ENCODE data around the gene CRTAC1.
A peak's percentile ranks its signal among the peaks of the same experiment; 100 is the strongest.

CRTAC1 gene

DNA sequence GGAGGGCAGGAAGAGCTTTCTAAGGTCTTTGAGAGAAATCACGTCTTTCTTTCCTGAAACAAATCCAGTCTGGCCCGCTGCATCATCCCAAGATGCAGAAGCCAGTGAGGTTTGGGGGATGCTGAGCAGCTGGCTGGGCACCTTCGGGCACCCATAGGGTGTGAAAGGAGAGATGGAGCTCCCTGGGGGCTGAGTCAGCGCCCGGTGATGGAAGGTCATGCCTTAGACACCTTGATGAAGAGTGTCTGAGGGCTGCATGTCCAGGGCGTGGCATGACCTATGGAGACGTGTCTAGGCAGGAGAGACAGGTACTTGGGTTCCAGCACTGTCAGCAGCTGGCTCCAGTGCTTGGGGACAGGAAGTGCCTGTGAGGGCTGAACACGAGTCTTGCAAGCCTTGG is 92.5 kb downstream of the CRTAC1 start:
- Histone ChIP-seq H3K9me3 (replicated peaks in 1 of 2; ENCODE audit: control insufficient read depth in 2 of 2, insufficient read depth in 1 of 2, low read depth in 1 of 2, low read length in 2 of 2) (no peaks in the 10 kb centered on the region), H3K14ac (ENCODE audit: low read length) (no peak overlapping the region), H3K18ac (ENCODE audit: low read length) (peak overlapping the region; percentile 60), H3K4me2 (ENCODE audit: insufficient read depth, low read length, poor library complexity, severe bottlenecking) (no peak overlapping the region), H4K8ac (ENCODE audit: low read depth, low read length) (no peak overlapping the region), H3K4ac (ENCODE audit: low read length) (no peak overlapping the region), H3K27me3 (ENCODE audit: control insufficient read depth in 3 of 3, insufficient read depth in 3 of 3, low read depth in 1 of 3, low read length in 3 of 3) (no peaks in the 10 kb centered on the region), H2BK15ac (ENCODE audit: low read length) (no peak overlapping the region), H2BK12ac (ENCODE audit: low read length) (no peak overlapping the region), H2AK5ac (ENCODE audit: low read depth, low read length) (no peak overlapping the region), H3K23ac (ENCODE audit: low read depth, low read length, poor library complexity) (peak overlapping the region; percentile 51), H3K36me3 (replicated peaks in 1 of 2; ENCODE audit: control insufficient read depth in 2 of 2, insufficient read depth in 2 of 2, low read length in 2 of 2) (no peaks in the 10 kb centered on the region), H3K4me3 (ENCODE audit: low read length in 2 of 2) (no peak overlapping the region), H2AFZ (ENCODE audit: low read length) (no peak overlapping the region), H3K9ac (ENCODE audit: low read depth, low read length, poor library complexity) (no peak overlapping the region), H3K4me1 (ENCODE audit: control insufficient read depth in 2 of 2, insufficient read depth in 1 of 2, low read depth in 1 of 2, low read length in 2 of 2) (no peaks in the 10 kb centered on the region), H4K91ac (ENCODE audit: low read depth, low read length, poor library complexity) (no peak overlapping the region), H3K27ac (replicated peaks; ENCODE audit: low read length) (no peak overlapping the region), H2BK5ac (ENCODE audit: low read length) (no peak overlapping the region), H3K79me1 (ENCODE audit: low read depth, low read length) (no peaks in the 10 kb centered on the region), H2BK120ac (ENCODE audit: low read depth, low read length) (no peak overlapping the region)
- no peak for DNase-seq (ENCODE audit: low spot score)
- WGBS, 2 donors (ENCODE audit: extremely low coverage in 2 of 2, insufficient read length in 2 of 2, insufficient replicate concordance in 1 of 2), result no CpG with 5 or more reads among the region's 8 CpGs

DNA sequence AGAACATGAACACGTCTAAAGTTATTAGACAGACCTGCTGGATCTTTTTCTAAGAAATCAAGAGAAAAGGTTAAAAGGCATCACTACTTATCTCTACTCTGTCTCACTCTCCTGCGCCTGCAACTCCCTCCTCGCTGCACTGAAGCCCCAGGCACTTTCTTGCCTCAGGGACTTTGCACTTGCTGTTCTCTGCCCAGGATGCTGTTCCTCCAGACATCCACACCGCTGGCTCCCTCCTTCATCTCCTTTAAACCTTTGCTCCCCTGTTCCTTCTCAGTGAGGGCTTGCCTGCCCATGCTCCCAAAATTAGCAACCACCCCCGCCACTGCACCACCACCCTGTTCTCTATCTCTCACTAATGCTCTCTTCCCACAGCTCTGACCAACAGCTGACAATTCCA is 93.4 kb downstream of the CRTAC1 start:
- DNase-seq (ENCODE audit: low spot score), result no peak
- Histone ChIP-seq H3K27me3 (ENCODE audit: control insufficient read depth in 3 of 3, insufficient read depth in 3 of 3, low read depth in 1 of 3, low read length in 3 of 3) (no peaks in the 10 kb centered on the region), H3K79me1 (ENCODE audit: low read depth, low read length) (no peaks in the 10 kb centered on the region), H4K91ac (ENCODE audit: low read depth, low read length, poor library complexity) (no peak overlapping the region), H4K8ac (ENCODE audit: low read depth, low read length) (no peak overlapping the region), H3K23ac (ENCODE audit: low read depth, low read length, poor library complexity) (no peak overlapping the region), H3K4me2 (ENCODE audit: insufficient read depth, low read length, poor library complexity, severe bottlenecking) (no peak overlapping the region), H3K9ac (ENCODE audit: low read depth, low read length, poor library complexity) (no peak overlapping the region), H3K4me1 (ENCODE audit: control insufficient read depth in 2 of 2, insufficient read depth in 1 of 2, low read depth in 1 of 2, low read length in 2 of 2) (no peaks in the 10 kb centered on the region), H2BK15ac (ENCODE audit: low read length) (no peak overlapping the region), H2BK120ac (ENCODE audit: low read depth, low read length) (no peak overlapping the region), H2AFZ (ENCODE audit: low read length) (no peak overlapping the region), H3K18ac (ENCODE audit: low read length) (no peak overlapping the region), H2AK5ac (ENCODE audit: low read depth, low read length) (no peak overlapping the region), H3K27ac (replicated peaks; ENCODE audit: low read length) (no peak overlapping the region), H3K4ac (ENCODE audit: low read length) (no peak overlapping the region), H3K4me3 (ENCODE audit: low read length in 2 of 2) (no peak overlapping the region), H2BK5ac (ENCODE audit: low read length) (no peak overlapping the region), H2BK12ac (ENCODE audit: low read length) (no peak overlapping the region), H3K9me3 (replicated peaks in 1 of 2; ENCODE audit: control insufficient read depth in 2 of 2, insufficient read depth in 1 of 2, low read depth in 1 of 2, low read length in 2 of 2) (no peaks in the 10 kb centered on the region), H3K36me3 (replicated peaks in 1 of 2; ENCODE audit: control insufficient read depth in 2 of 2, insufficient read depth in 2 of 2, low read length in 2 of 2) (no peaks in the 10 kb centered on the region), H3K14ac (ENCODE audit: low read length) (no peak overlapping the region)
- WGBS, 2 donors (ENCODE audit: extremely low coverage in 2 of 2, insufficient read length in 2 of 2, insufficient replicate concordance in 1 of 2), result no CpG with 5 or more reads among the region's 5 CpGs

DNA sequence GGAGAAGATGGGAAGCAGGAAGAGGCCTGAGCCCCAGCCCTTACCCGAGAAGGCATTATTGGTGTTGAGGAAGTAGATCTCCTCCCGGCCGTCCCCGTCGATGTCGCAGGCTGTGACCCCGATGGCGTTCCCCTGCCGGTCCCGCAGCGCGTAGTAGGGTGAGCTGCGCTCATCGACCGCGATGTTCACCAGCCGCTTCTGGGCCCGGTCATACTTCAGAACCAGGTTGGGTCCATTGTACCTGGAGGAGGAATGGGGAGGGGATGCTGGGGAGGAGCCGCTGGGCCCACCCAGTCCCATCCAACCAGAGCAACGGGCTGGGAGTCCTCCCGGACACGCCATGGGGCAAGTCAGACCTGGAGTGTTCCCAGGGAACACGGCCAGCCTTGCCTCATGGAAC is 94.3 kb downstream of the CRTAC1 start:
- H2BK15ac ChIP-seq (ENCODE audit: low read length), result no peak overlapping the region
- no CpG with 5 or more reads among the region's 23 CpGs for WGBS, 2 donors (ENCODE audit: extremely low coverage in 2 of 2, insufficient read length in 2 of 2, insufficient replicate concordance in 1 of 2)
- H3K4me1 ChIP-seq (ENCODE audit: control insufficient read depth in 2 of 2, insufficient read depth in 1 of 2, low read depth in 1 of 2, low read length in 2 of 2), result no peaks in the 10 kb centered on the region
- H2BK120ac ChIP-seq (ENCODE audit: low read depth, low read length), result no peak overlapping the region
- no peak overlapping the region for H3K4me3 ChIP-seq (ENCODE audit: low read length in 2 of 2)
- H4K8ac ChIP-seq (ENCODE audit: low read depth, low read length), result no peak overlapping the region
- H3K9ac ChIP-seq (ENCODE audit: low read depth, low read length, poor library complexity), result no peak overlapping the region
- no peaks in the 10 kb centered on the region for H3K36me3 ChIP-seq (replicated peaks in 1 of 2; ENCODE audit: control insufficient read depth in 2 of 2, insufficient read depth in 2 of 2, low read length in 2 of 2)
- peaks cover 0 to 4% (median 0%) of the 10 kb centered on the region in 3 experiments for H3K27me3 ChIP-seq (ENCODE audit: control insufficient read depth in 3 of 3, insufficient read depth in 3 of 3, low read depth in 1 of 3, low read length in 3 of 3)
- no peak overlapping the region for H3K18ac ChIP-seq (ENCODE audit: low read length)
- no peak overlapping the region for H2AFZ ChIP-seq (ENCODE audit: low read length)
- DNase-seq (ENCODE audit: low spot score), result no peak
- H3K27ac ChIP-seq (replicated peaks; ENCODE audit: low read length), result no peak overlapping the region
- no peak overlapping the region for H2BK5ac ChIP-seq (ENCODE audit: low read length)
- no peaks in the 10 kb centered on the region for H3K9me3 ChIP-seq (replicated peaks in 1 of 2; ENCODE audit: control insufficient read depth in 2 of 2, insufficient read depth in 1 of 2, low read depth in 1 of 2, low read length in 2 of 2)
- no peak overlapping the region for H3K4me2 ChIP-seq (ENCODE audit: insufficient read depth, low read length, poor library complexity, severe bottlenecking)
- no peaks in the 10 kb centered on the region for H3K79me1 ChIP-seq (ENCODE audit: low read depth, low read length)
- no peak overlapping the region for H3K23ac ChIP-seq (ENCODE audit: low read depth, low read length, poor library complexity)
- H3K14ac ChIP-seq (ENCODE audit: low read length), result no peak overlapping the region
- H2BK12ac ChIP-seq (ENCODE audit: low read length), result no peak overlapping the region
- H2AK5ac ChIP-seq (ENCODE audit: low read depth, low read length), result no peak overlapping the region
- no peak overlapping the region for H4K91ac ChIP-seq (ENCODE audit: low read depth, low read length, poor library complexity)
- H3K4ac ChIP-seq (ENCODE audit: low read length), result no peak overlapping the region

DNA sequence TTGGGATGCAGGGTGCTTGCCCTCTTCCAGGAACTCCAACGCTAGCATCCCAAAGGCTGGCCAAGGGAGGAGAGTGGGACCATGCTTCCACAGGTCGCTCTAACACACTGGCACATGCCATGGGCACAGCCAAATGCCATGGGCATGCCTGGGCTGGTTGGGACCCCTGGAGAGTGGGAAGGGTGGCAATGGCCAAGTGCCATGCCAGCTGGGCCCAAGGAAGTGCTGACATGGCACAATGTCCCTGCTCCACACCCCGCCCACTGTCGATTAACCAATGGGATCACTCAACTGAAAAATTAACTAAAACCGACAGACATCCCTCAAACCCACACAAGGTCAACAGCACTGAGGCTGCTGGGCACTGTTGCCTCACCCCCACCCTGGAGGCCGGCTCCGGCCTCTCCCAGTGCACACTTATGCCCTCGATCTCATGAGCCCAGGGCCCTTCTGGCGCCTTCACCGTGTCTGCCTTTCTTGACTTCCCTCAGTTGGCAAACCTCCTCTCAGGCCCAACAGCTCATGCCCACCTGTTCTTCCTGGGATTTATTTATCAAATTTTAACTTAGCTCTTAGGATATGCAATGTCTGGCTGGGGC is 97.4 kb downstream of the CRTAC1 start:
- Histone ChIP-seq H3K27me3 (ENCODE audit: control insufficient read depth in 3 of 3, insufficient read depth in 3 of 3, low read depth in 1 of 3, low read length in 3 of 3) (peaks cover 0 to 10% (median 0%) of the 10 kb centered on the region in 3 experiments), H2BK5ac (ENCODE audit: low read length) (no peak overlapping the region), H3K14ac (ENCODE audit: low read length) (no peak overlapping the region), H3K4me2 (ENCODE audit: insufficient read depth, low read length, poor library complexity, severe bottlenecking) (no peak overlapping the region), H2AK5ac (ENCODE audit: low read depth, low read length) (no peak overlapping the region), H3K4ac (ENCODE audit: low read length) (no peak overlapping the region), H3K27ac (replicated peaks; ENCODE audit: low read length) (no peak overlapping the region), H3K79me1 (ENCODE audit: low read depth, low read length) (no peaks in the 10 kb centered on the region), H2AFZ (ENCODE audit: low read length) (no peak overlapping the region), H3K4me3 (ENCODE audit: low read length in 2 of 2) (no peak overlapping the region), H2BK15ac (ENCODE audit: low read length) (no peak overlapping the region), H3K18ac (ENCODE audit: low read length) (peak overlapping the region; percentile 49), H4K8ac (ENCODE audit: low read depth, low read length) (no peak overlapping the region), H3K36me3 (replicated peaks in 1 of 2; ENCODE audit: control insufficient read depth in 2 of 2, insufficient read depth in 2 of 2, low read length in 2 of 2) (no peaks in the 10 kb centered on the region), H3K9ac (ENCODE audit: low read depth, low read length, poor library complexity) (no peak overlapping the region), H3K4me1 (ENCODE audit: control insufficient read depth in 2 of 2, insufficient read depth in 1 of 2, low read depth in 1 of 2, low read length in 2 of 2) (no peaks in the 10 kb centered on the region), H3K23ac (ENCODE audit: low read depth, low read length, poor library complexity) (peak overlapping the region; percentile 68), H4K91ac (ENCODE audit: low read depth, low read length, poor library complexity) (no peak overlapping the region), H3K9me3 (replicated peaks in 1 of 2; ENCODE audit: control insufficient read depth in 2 of 2, insufficient read depth in 1 of 2, low read depth in 1 of 2, low read length in 2 of 2) (no peaks in the 10 kb centered on the region), H2BK12ac (ENCODE audit: low read length) (no peak overlapping the region), H2BK120ac (ENCODE audit: low read depth, low read length) (no peak overlapping the region)
- DNase-seq (ENCODE audit: low spot score), result no peak
- WGBS, 2 donors (ENCODE audit: extremely low coverage in 2 of 2, insufficient read length in 2 of 2, insufficient replicate concordance in 1 of 2), result no CpG with 5 or more reads among the region's 10 CpGs

All from neuronal stem cell (in vitro differentiated cells).